ENCODE results near the gene DTHD1. TPM values are rescaled to one million over a fixed set of nuclear protein-coding genes. Genes with fewer than 3 reads are reported as not detected.

The DTHD1 gene
- total RNA-seq, 2 experiments from 2014 or later, result 1.7 to 2.9 TPM

- no peak for ATAC-seq
- Mint-ChIP-seq H3K27me3 (no peaks in the 10 kb centered on the region), H3K4me1 (peaks cover 26% of the 10 kb centered on the region), H3K36me3 (peaks cover 23% of the 10 kb centered on the region), H3K9me3 (ENCODE audit: low read depth) (peaks cover 5% of the 10 kb centered on the region), H3K4me3 (no peak overlapping the region), H3K27ac (peak overlapping the region; percentile 5)
- no peak for DNase-seq
- CTCF ChIA-PET, result interaction anchor here (1.4 kb wide), 1 partner anchor 24 kb away, joined by 4 read pairs; no protein-coding TSS in a partner anchor
These were observed 28.8 kb downstream of the DTHD1 start for GRCh38 chr4:36310216-36310615.

GRCh38 chr4:36310793-36311192 is 29.4 kb downstream of the DTHD1 start:
- Mint-ChIP-seq H3K36me3 (peaks cover 25% of the 10 kb centered on the region), H3K4me1 (peaks cover 26% of the 10 kb centered on the region), H3K27me3 (no peaks in the 10 kb centered on the region), H3K27ac (peak overlapping the region; percentile 81), H3K4me3 (peak overlapping the region; percentile 40), H3K9me3 (ENCODE audit: low read depth) (peaks cover 5% of the 10 kb centered on the region)
- DNase-seq (peak; percentile 49), ATAC-seq (peak; percentile 66)
- CTCF ChIA-PET, result interaction anchor here (0.6 to 1.4 kb wide), 2 partner anchors 25 to 28 kb away, joined by 3 to 4 read pairs; no protein-coding TSS in a partner anchor

GRCh38 chr4:36312511-36312910 is 31.1 kb downstream of the DTHD1 start:
- peaks cover 34% of the 10 kb centered on the region for H3K4me1 Mint-ChIP-seq

GRCh38 chr4:36313301-36313700 is 31.9 kb downstream of the DTHD1 start:
- DNase-seq (no peak), ATAC-seq (no peak)
- H3K36me3 Mint-ChIP-seq, result peaks cover 26% of the 10 kb centered on the region
- H3K27ac Mint-ChIP-seq, result no peak overlapping the region
- CTCF ChIA-PET, result interaction anchor here (0.9 to 1.2 kb wide), 2 partner anchors 31 to 59 kb away, joined by 3 read pairs; no protein-coding TSS in a partner anchor
- peaks cover 41% of the 10 kb centered on the region for H3K4me1 Mint-ChIP-seq
- peaks cover 2% of the 10 kb centered on the region for H3K9me3 Mint-ChIP-seq (ENCODE audit: low read depth)
- H3K27me3 Mint-ChIP-seq, result no peaks in the 10 kb centered on the region
- no peak overlapping the region for H3K4me3 Mint-ChIP-seq

More at GRCh38 chr4:36312511-36312910, 31.1 kb downstream of the DTHD1 start:
- no peak for DNase-seq
- no peak for ATAC-seq
- Mint-ChIP-seq H3K36me3 (peaks cover 24% of the 10 kb centered on the region), H3K27ac (no peak overlapping the region), H3K27me3 (no peaks in the 10 kb centered on the region), H3K9me3 (ENCODE audit: low read depth) (peaks cover 5% of the 10 kb centered on the region), H3K4me3 (no peak overlapping the region)
- CTCF ChIA-PET, result interaction anchor here (0.9 kb wide), 1 partner anchor 30 kb away, joined by 3 read pairs; no protein-coding TSS in a partner anchor

GRCh38 chr4:36313703-36314102 is 32.3 kb downstream of the DTHD1 start:
- Mint-ChIP-seq H3K27ac (no peak overlapping the region), H3K9me3 (ENCODE audit: low read depth) (peaks cover 2% of the 10 kb centered on the region), H3K4me1 (peaks cover 42% of the 10 kb centered on the region), H3K36me3 (peaks cover 27% of the 10 kb centered on the region), H3K27me3 (no peaks in the 10 kb centered on the region), H3K4me3 (no peak overlapping the region)
- CTCF ChIA-PET, result interaction anchor here (0.9 to 1.2 kb wide), 3 partner anchors 32 to 70 kb away, joined by 3 read pairs; partner anchors contain the start of gene ARAP2
- DNase-seq (no peak), ATAC-seq (no peak)

GRCh38 chr4:36316607-36317006 is 35.2 kb downstream of the DTHD1 start:
- H3K4me3 Mint-ChIP-seq, result no peak overlapping the region

GRCh38 chr4:36317721-36318120 is 36.3 kb downstream of the DTHD1 start:
- peaks cover 33% of the 10 kb centered on the region for H3K36me3 Mint-ChIP-seq
- peaks cover 55% of the 10 kb centered on the region for H3K4me1 Mint-ChIP-seq
- ATAC-seq (no peak), DNase-seq (no peak)
- CTCF ChIA-PET, result interaction anchor here (1.0 to 1.5 kb wide), 2 partner anchors 73 to 82 kb away, joined by 3 read pairs; partner anchors contain the start of gene ARAP2
- peak overlapping the region; percentile 11 for H3K27ac Mint-ChIP-seq
- H3K9me3 Mint-ChIP-seq (ENCODE audit: low read depth), result no peaks in the 10 kb centered on the region
- no peaks in the 10 kb centered on the region for H3K27me3 Mint-ChIP-seq
- H3K4me3 Mint-ChIP-seq, result no peak overlapping the region

More at GRCh38 chr4:36316607-36317006, 35.2 kb downstream of the DTHD1 start:
- ATAC-seq (no peak), DNase-seq (no peak)
- H3K27ac Mint-ChIP-seq, result no peak overlapping the region
- no peaks in the 10 kb centered on the region for H3K27me3 Mint-ChIP-seq
- H3K9me3 Mint-ChIP-seq (ENCODE audit: low read depth), result no peaks in the 10 kb centered on the region
- peaks cover 36% of the 10 kb centered on the region for H3K36me3 Mint-ChIP-seq
- CTCF ChIA-PET, result interaction anchor here (1.0 kb wide), 1 partner anchor 83 kb away, joined by 3 read pairs; no protein-coding TSS in a partner anchor
- H3K4me1 Mint-ChIP-seq, result peaks cover 49% of the 10 kb centered on the region

- no peaks in the 10 kb centered on the region for H3K27me3 Mint-ChIP-seq
- H3K27ac Mint-ChIP-seq, result peak overlapping the region; percentile 71
- DNase-seq, result no peak
- H3K4me1 Mint-ChIP-seq, result peaks cover 76% of the 10 kb centered on the region
- peaks cover 27% of the 10 kb centered on the region for H3K36me3 Mint-ChIP-seq
- peak overlapping the region; percentile 6 for H3K4me3 Mint-ChIP-seq
- H3K9me3 Mint-ChIP-seq (ENCODE audit: low read depth), result no peaks in the 10 kb centered on the region
- ATAC-seq, result no peak
- CTCF ChIA-PET, result interaction anchor here (0.7 to 1.3 kb wide), 2 partner anchors 13 to 68 kb away, joined by 3 read pairs; no protein-coding TSS in a partner anchor
These were observed 38.9 kb downstream of the DTHD1 start for GRCh38 chr4:36320117-36320896.

GRCh38 chr4:36321176-36321575 is 39.8 kb downstream of the DTHD1 start:
- peak overlapping the region; percentile 37 for H3K27ac Mint-ChIP-seq
- H3K4me3 Mint-ChIP-seq, result no peak overlapping the region
- DNase-seq (no peak), ATAC-seq (no peak)
- H3K36me3 Mint-ChIP-seq, result peaks cover 26% of the 10 kb centered on the region
- peaks cover 83% of the 10 kb centered on the region for H3K4me1 Mint-ChIP-seq
- no peaks in the 10 kb centered on the region for H3K27me3 Mint-ChIP-seq
- CTCF ChIA-PET, result interaction anchor here (0.7 to 1.3 kb wide), 2 partner anchors 12 to 67 kb away, joined by 3 read pairs; no protein-coding TSS in a partner anchor
- no peaks in the 10 kb centered on the region for H3K9me3 Mint-ChIP-seq (ENCODE audit: low read depth)

GRCh38 chr4:36322921-36323354 is 41.5 kb downstream of the DTHD1 start:
- CTCF ChIA-PET, result no interaction called here
- peaks cover 76% of the 10 kb centered on the region for H3K4me1 Mint-ChIP-seq
- peaks cover 23% of the 10 kb centered on the region for H3K36me3 Mint-ChIP-seq
- ATAC-seq, result peak; percentile 80
- no peaks in the 10 kb centered on the region for H3K27me3 Mint-ChIP-seq
- peak overlapping the region; percentile 56 for H3K4me3 Mint-ChIP-seq
- peak; percentile 77 for DNase-seq
- H3K9me3 Mint-ChIP-seq (ENCODE audit: low read depth), result no peaks in the 10 kb centered on the region
- H3K27ac Mint-ChIP-seq, result peak overlapping the region; percentile 90

GRCh38 chr4:36323816-36324419 is 42.5 kb downstream of the DTHD1 start:
- no peaks in the 10 kb centered on the region for H3K9me3 Mint-ChIP-seq (ENCODE audit: low read depth)
- peak overlapping the region; percentile 56 for H3K4me3 Mint-ChIP-seq
- H3K36me3 Mint-ChIP-seq, result peaks cover 22% of the 10 kb centered on the region
- H3K4me1 Mint-ChIP-seq, result peaks cover 69% of the 10 kb centered on the region
- H3K27ac Mint-ChIP-seq, result peak overlapping the region; percentile 90
- H3K27me3 Mint-ChIP-seq, result no peaks in the 10 kb centered on the region
- DNase-seq, result no peak
- ATAC-seq, result no peak
- CTCF ChIA-PET, result no interaction called here

- CTCF ChIA-PET, result interaction anchor here (1.1 to 1.6 kb wide), 7 partner anchors 9 to 130 kb away, joined by 3 to 6 read pairs (median 3); no protein-coding TSS in a partner anchor
- no peaks in the 10 kb centered on the region for H3K27me3 Mint-ChIP-seq
- H3K4me3 Mint-ChIP-seq, result no peak overlapping the region
- H3K27ac Mint-ChIP-seq, result no peak overlapping the region
- ATAC-seq, result no peak
- H3K4me1 Mint-ChIP-seq, result peaks cover 62% of the 10 kb centered on the region
- peaks cover 17% of the 10 kb centered on the region for H3K36me3 Mint-ChIP-seq
- DNase-seq, result no peak
- H3K9me3 Mint-ChIP-seq (ENCODE audit: low read depth), result no peaks in the 10 kb centered on the region
These were observed 43.4 kb downstream of the DTHD1 start for GRCh38 chr4:36324808-36325207.

- Mint-ChIP-seq H3K4me1 (peaks cover 55% of the 10 kb centered on the region), H3K27ac (peak overlapping the region; percentile 81), H3K36me3 (peaks cover 12% of the 10 kb centered on the region), H3K27me3 (no peaks in the 10 kb centered on the region), H3K4me3 (no peak overlapping the region), H3K9me3 (ENCODE audit: low read depth) (no peaks in the 10 kb centered on the region)
- ATAC-seq, result peak; percentile 45
- CTCF ChIA-PET, result interaction anchor here (0.9 to 1.6 kb wide), 9 partner anchors 8 to 131 kb away, joined by 3 to 6 read pairs (median 3); partner anchors contain the start of gene ARAP2
- DNase-seq, result no peak
These were observed 44.1 kb downstream of the DTHD1 start for GRCh38 chr4:36325499-36325898.

Data from activated CD8-positive, alpha-beta memory T cell treated with anti-CD3 and anti-CD28 coated beads, Interleukin-2, amount 10 ng/mL, durations not matched to agents 7 days and 5 days (primary cell).